Tracheal epithelial cell (primary cell): ENCODE data around the gene PTPRM. TPM values are rescaled to one million over a fixed set of nuclear protein-coding genes. Genes with fewer than 3 reads are reported as not detected.

Source experiments
- total RNA-seq: library from RNA; depleted of rRNA; stranded (reverse); fragments of >200 nt; gene quantifications from 2 replicates; pipeline ENCODE4 v1.2.1, GENCODE V29; 2014

PTPRM gene
- total RNA-seq = 43.1 and 55.2 TPM in 2 replicates

DNA sequence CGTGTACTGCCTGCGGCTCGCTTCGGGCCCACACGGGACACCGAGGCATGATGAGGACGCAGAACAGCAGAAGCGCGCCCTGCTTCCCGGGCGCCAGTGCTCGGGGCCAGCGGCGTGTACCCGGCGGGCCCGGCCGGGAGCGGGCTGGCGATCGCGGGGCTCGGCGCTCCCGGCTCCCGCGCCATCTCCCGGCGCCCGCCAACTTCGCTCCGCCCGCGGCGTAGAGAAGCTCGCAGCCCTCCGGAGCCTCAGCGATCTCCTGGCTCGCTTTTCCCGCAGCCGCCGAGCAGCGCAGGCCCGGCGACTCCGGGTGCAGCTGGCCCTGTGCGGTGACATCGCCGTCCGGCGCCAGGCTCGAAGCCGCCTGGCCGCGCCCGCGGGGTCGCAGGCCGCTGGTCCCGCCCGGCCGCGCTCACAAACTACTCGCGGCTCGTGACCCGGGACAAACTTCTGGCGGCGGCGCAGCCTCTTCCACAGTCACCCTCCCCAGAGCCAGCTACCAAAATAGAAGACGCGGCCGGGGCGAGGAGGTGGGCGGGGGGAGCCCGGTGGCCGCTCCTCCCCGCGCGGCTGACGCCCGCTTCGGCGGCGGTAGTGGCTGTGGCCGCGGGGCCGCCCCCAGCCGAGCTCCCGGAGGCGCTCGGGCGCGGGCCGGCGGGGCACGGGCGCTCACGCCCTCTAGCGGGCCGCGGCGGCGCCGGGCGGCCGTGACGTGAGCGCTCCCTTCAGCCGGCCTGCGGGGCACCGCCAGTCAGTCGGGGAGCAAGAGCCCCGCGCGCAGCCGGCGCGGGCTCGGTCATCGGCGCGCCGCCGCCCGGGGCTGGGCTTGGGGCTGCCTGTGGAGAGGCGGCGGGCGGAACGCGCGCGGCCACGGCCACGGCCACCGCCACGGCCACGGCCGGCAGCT lies at the start of gene PTPRM:
Gene PTPRM (plus strand): TSS at position 750 of the 907 bp plus-strand sequence. CDS start 503 bp downstream, outside the sequence.

